HCT116 (cell line): ENCODE results near the gene SORL1.

Source experiments
- CTCF ChIP-seq, 3 experiments: fragments of 200-600 bp in 1 of 3; sonication (generic) in 1 of 3; IDR thresholded peaks in 2 of 3; conservative IDR thresholded peaks in 1 of 3; 2 replicates each; pipeline ENCODE4 v1.5.1; 2012 to 2017; ENCODE audit warnings: low read depth in 2 of 3, low read length in 2 of 3, antibody characterized with exemption in 1 of 3, borderline replicate concordance in 1 of 3, control low read depth in 1 of 3, mild to moderate bottlenecking in 1 of 3, mixed read lengths in 1 of 3, mixed run types in 1 of 3, moderate library complexity in 1 of 3; ENCODE audit not compliant: insufficient read depth in 1 of 3
- ELF1 ChIP-seq: IDR thresholded peaks from 2 replicates; pipeline ENCODE4 v1.6.1; 2012; ENCODE audit warnings: low read depth, borderline replicate concordance
- EZH2phosphoT487 ChIP-seq: fragments of 200-600 bp; IDR thresholded peaks from 2 replicates; pipeline ENCODE4 v1.6.1; 2018; ENCODE audit warnings: antibody characterized with exemption, borderline replicate concordance
- JUND ChIP-seq: IDR thresholded peaks from 2 replicates; pipeline ENCODE4 v1.6.1; 2012
- POLR2A ChIP-seq: IDR thresholded peaks from 2 replicates; pipeline ENCODE4 v1.7.0; 2011; ENCODE audit warnings: borderline replicate concordance; ENCODE audit not compliant: insufficient read depth, insufficient read length; ENCODE audit errors: extremely low read depth
- POLR2AphosphoS5 ChIP-seq: IDR thresholded peaks from 2 replicates; pipeline ENCODE4 v1.6.1; 2011; ENCODE audit warnings: mild to moderate bottlenecking, low read depth, low read length, moderate library complexity
- SP1 ChIP-seq: IDR thresholded peaks from 2 replicates; pipeline ENCODE4 v1.6.1; 2012; ENCODE audit warnings: low read depth
- ZFX ChIP-seq: fragments of 450-650 bp; IDR thresholded peaks from 2 replicates; pipeline ENCODE4 v1.6.1; 2017
- ZNF274 ChIP-seq: fragments of 200-500 bp; sonication (Bioruptor generic); IDR thresholded peaks from 2 replicates; pipeline ENCODE4 v1.6.1; 2014; ENCODE audit warnings: mild to moderate bottlenecking, low read depth, low read length, inconsistent platforms

GRCh38 chr11:121652971-121653370 is 200.9 kb downstream of the SORL1 start:
- TF ChIP-seq JUND (no peak), EZH2phosphoT487 (no peak), CTCF (IDR thresholded peaks at IDR 0.05 in 2 of 3, conservative IDR thresholded peaks at IDR 0.05 in 1 of 3; ENCODE audit: borderline replicate concordance in 1 of 3, insufficient read depth in 1 of 3, low read depth in 2 of 3, low read length in 2 of 3) (peak; percentile 43 to 67 (median 49); a peak in 4 of 6 replicates), POLR2A (no peak), POLR2AphosphoS5 (no peak), SP1 (no peak), ZFX (no peak), ELF1 (no peak), ZNF274 (no peak)
